NT2/D1 (cell line): ENCODE measurements around the gene NUDT16.

ENCODE experiments used
- SUZ12 ChIP-seq: IDR thresholded peaks from 2 replicates; pipeline ENCODE4 v1.6.1; 2011; ENCODE audit not compliant: insufficient read length, insufficient read depth; ENCODE audit errors: extremely low read depth
- YY1 ChIP-seq: IDR thresholded peaks from 2 replicates; pipeline ENCODE4 v1.6.1; 2011; ENCODE audit not compliant: insufficient read length, insufficient read depth
- ZNF274 ChIP-seq: IDR thresholded peaks from 2 replicates; pipeline ENCODE4 v1.6.1; 2011; ENCODE audit warnings: mild to moderate bottlenecking, low read depth, low read length

GRCh38 chr3:131353986-131354385, 27.6 kb upstream of the NUDT16 start:
- TF ChIP-seq YY1 (no peak), ZNF274 (no peak), SUZ12 (no peak)
